KMS-11 (cell line): ENCODE data around the gene RASSF5.

Experiments used
- H2AFZ ChIP-seq: fragments of 200-600 bp; sonication (generic); 2 replicates; pipeline ENCODE4 v1.6.1; 2016; ENCODE audit warnings: antibody characterized with exemption, mixed run types, low read depth
- H3K27ac ChIP-seq: fragments of 200-600 bp; sonication (generic); 2 replicates; pipeline ENCODE4 v1.6.1; 2016; ENCODE audit warnings: mild to moderate bottlenecking, mixed run types
- H3K27me3 ChIP-seq: fragments of 200-600 bp; sonication (generic); 2 replicates; pipeline ENCODE4 v1.6.1; 2017; ENCODE audit warnings: mild to moderate bottlenecking, low read depth, mixed run types, moderate library complexity; ENCODE audit not compliant: insufficient read depth
- H3K36me3 ChIP-seq: fragments of 200-600 bp; sonication (generic); 2 replicates; pipeline ENCODE4 v1.6.1; 2017; ENCODE audit warnings: mild to moderate bottlenecking, mixed run types; ENCODE audit not compliant: insufficient read depth
- H3K4me1 ChIP-seq: fragments of 200-600 bp; sonication (generic); 2 replicates; pipeline ENCODE4 v1.6.1; 2016; ENCODE audit warnings: mild to moderate bottlenecking, low read depth, mixed run types; ENCODE audit not compliant: poor library complexity, severe bottlenecking
- H3K4me2 ChIP-seq: fragments of 200-600 bp; sonication (generic); 2 replicates; pipeline ENCODE4 v1.7.0; 2016; ENCODE audit warnings: mild to moderate bottlenecking, mixed run types
- H3K4me3 ChIP-seq: fragments of 200-600 bp; sonication (generic); IDR thresholded peaks from 2 replicates; pipeline ENCODE4 v1.6.1; 2017; ENCODE audit warnings: low read depth, low read length, mixed read lengths; ENCODE audit not compliant: insufficient read depth
- H3K79me2 ChIP-seq: fragments of 200-600 bp; sonication (generic); 2 replicates; pipeline ENCODE4 v1.6.1; 2016; ENCODE audit warnings: low read depth, mixed run types; ENCODE audit not compliant: insufficient read depth
- H3K9ac ChIP-seq: fragments of 200-600 bp; sonication (generic); 2 replicates; pipeline ENCODE4 v1.6.1; 2016; ENCODE audit warnings: mild to moderate bottlenecking, mixed run types
- H4K20me1 ChIP-seq: fragments of 200-600 bp; sonication (generic); 2 replicates; pipeline ENCODE4 v1.6.1; 2016; ENCODE audit warnings: mild to moderate bottlenecking, mixed run types; ENCODE audit not compliant: insufficient read depth
- TF ChIP-seq, protein P1 (sequence below): fragments of 200-600 bp; sonication (generic); conservative IDR thresholded peaks from 2 replicates; pipeline ENCODE4 v1.6.1; 2017; ENCODE audit warnings: low read depth, mild to moderate bottlenecking, antibody characterized with exemption, low read length, moderate library complexity, mixed read lengths

The RASSF5 gene

GRCh38 chr1:206584683-206585082 is 77.4 kb downstream of the RASSF5 start:
- H3K27me3 ChIP-seq = no peaks in the 10 kb centered on the region
- no peak overlapping the region for H3K27ac ChIP-seq
- H4K20me1 ChIP-seq = peaks cover 22% of the 10 kb centered on the region
- H3K79me2 ChIP-seq = peaks cover 25% of the 10 kb centered on the region
- no peak overlapping the region for H3K9ac ChIP-seq
- no peak overlapping the region for H3K4me2 ChIP-seq
- H3K4me1 ChIP-seq = peaks cover 5% of the 10 kb centered on the region
- no peak overlapping the region for H3K4me3 ChIP-seq
- H3K36me3 ChIP-seq = peaks cover 21% of the 10 kb centered on the region; the same call in 1 of the 2 replicates
- no peak overlapping the region for H2AFZ ChIP-seq
- TF ChIP-seq, protein P1, sequence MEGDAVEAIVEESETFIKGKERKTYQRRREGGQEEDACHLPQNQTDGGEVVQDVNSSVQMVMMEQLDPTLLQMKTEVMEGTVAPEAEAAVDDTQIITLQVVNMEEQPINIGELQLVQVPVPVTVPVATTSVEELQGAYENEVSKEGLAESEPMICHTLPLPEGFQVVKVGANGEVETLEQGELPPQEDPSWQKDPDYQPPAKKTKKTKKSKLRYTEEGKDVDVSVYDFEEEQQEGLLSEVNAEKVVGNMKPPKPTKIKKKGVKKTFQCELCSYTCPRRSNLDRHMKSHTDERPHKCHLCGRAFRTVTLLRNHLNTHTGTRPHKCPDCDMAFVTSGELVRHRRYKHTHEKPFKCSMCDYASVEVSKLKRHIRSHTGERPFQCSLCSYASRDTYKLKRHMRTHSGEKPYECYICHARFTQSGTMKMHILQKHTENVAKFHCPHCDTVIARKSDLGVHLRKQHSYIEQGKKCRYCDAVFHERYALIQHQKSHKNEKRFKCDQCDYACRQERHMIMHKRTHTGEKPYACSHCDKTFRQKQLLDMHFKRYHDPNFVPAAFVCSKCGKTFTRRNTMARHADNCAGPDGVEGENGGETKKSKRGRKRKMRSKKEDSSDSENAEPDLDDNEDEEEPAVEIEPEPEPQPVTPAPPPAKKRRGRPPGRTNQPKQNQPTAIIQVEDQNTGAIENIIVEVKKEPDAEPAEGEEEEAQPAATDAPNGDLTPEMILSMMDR = no peak

DNA sequence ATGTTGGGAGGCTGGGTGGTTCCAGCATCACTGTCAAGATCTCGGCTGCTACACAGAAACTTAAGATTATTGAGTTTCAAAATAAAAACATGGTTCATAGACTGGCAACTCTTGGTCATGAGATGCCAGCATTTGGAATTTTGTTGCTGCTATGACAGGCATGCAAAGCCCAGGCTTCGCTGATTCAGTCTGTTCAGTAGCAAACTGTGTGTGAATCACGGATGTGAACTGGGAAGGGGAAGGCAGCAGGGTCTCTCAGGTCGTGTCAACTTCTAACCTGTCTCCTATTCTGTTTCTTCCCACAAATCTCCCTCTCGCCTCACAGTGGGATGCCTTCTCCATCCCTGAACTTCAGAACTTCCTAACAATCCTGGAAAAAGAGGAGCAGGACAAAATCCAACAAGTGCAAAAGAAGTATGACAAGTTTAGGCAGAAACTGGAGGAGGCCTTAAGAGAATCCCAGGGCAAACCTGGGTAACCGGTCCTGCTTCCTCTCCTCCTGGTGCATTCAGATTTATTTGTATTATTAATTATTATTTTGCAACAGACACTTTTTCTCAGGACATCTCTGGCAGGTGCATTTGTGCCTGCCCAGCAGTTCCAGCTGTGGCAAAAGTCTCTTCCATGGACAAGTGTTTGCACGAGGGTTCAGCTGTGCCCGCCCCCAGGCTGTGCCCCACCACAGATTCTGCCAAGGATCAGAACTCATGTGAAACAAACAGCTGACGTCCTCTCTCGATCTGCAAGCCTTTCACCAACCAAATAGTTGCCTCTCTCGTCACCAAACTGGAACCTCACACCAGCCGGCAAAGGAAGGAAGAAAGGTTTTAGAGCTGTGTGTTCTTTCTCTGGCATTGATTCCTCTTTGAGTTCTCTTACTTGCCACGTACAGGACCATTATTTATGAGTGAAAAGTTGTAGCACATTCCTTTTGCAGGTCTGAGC is 79.4 kb downstream of the RASSF5 start:
- no peak overlapping the region for H3K27ac ChIP-seq
- H2AFZ ChIP-seq = no peak overlapping the region
- no peaks in the 10 kb centered on the region for H3K27me3 ChIP-seq
- 0 out of 2 replicates have a peak, but pooled peaks cover 4% of the 10 kb centered on the region for H4K20me1 ChIP-seq
- peaks cover 12% of the 10 kb centered on the region for H3K4me1 ChIP-seq
- peaks cover 21% of the 10 kb centered on the region; the same call in 1 of the 2 replicates for H3K36me3 ChIP-seq
- H3K79me2 ChIP-seq = peaks cover 4% of the 10 kb centered on the region; the same call in 1 of the 2 replicates
- H3K9ac ChIP-seq = no peak overlapping the region
- no peak overlapping the region for H3K4me3 ChIP-seq
- TF ChIP-seq, protein P1 = no peak
- H3K4me2 ChIP-seq = no peak overlapping the region

DNA sequence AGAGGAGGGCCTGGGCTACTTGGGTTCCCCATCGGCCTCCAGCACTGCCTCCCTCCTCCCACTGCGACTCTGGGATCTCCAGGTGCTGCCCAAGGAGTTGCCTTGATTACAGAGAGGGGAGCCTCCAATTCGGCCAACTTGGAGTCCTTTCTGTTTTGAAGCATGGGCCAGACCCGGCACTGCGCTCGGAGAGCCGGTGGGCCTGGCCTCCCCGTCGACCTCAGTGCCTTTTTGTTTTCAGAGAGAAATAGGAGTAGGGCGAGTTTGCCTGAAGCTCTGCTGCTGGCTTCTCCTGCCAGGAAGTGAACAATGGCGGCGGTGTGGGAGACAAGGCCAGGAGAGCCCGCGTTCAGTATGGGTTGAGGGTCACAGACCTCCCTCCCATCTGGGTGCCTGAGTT is 80.6 kb downstream of the RASSF5 start:
- Histone ChIP-seq H2AFZ (no peak overlapping the region), H3K27ac (no peak overlapping the region), H3K36me3 (peaks cover 21% of the 10 kb centered on the region; the same call in 1 of the 2 replicates), H3K4me3 (no peak overlapping the region), H4K20me1 (no peaks in the 10 kb centered on the region), H3K9ac (no peak overlapping the region), H3K4me1 (peaks cover 12% of the 10 kb centered on the region), H3K27me3 (no peaks in the 10 kb centered on the region), H3K79me2 (no peaks in the 10 kb centered on the region), H3K4me2 (no peak overlapping the region)
- TF ChIP-seq, protein P1 = no peak

GRCh38 chr1:206588492-206588891 is 81.2 kb downstream of the RASSF5 start:
- no peak overlapping the region for H3K9ac ChIP-seq
- H3K79me2 ChIP-seq = no peaks in the 10 kb centered on the region
- no peak overlapping the region for H3K4me2 ChIP-seq
- no peak overlapping the region for H2AFZ ChIP-seq
- H3K27ac ChIP-seq = no peak overlapping the region
- peaks cover 21% of the 10 kb centered on the region; the same call in 1 of the 2 replicates for H3K36me3 ChIP-seq
- no peaks in the 10 kb centered on the region for H3K27me3 ChIP-seq
- TF ChIP-seq, protein P1 = no peak
- H3K4me1 ChIP-seq = peaks cover 12% of the 10 kb centered on the region
- no peak overlapping the region for H3K4me3 ChIP-seq
- no peaks in the 10 kb centered on the region for H4K20me1 ChIP-seq
